NCI-H2171 treated with DMSO at 0.1 percent for 48 hours (cell line): ENCODE measurements around the gene KCNN2.
A peak's percentile ranks its signal among the peaks of the same experiment; 100 is the strongest.

Source experiments
- DNase-seq: peaks from one replicate; lab custom pipeline; 2025; lab: John Stamatoyannopoulos, UW

Gene KCNN2

DNA sequence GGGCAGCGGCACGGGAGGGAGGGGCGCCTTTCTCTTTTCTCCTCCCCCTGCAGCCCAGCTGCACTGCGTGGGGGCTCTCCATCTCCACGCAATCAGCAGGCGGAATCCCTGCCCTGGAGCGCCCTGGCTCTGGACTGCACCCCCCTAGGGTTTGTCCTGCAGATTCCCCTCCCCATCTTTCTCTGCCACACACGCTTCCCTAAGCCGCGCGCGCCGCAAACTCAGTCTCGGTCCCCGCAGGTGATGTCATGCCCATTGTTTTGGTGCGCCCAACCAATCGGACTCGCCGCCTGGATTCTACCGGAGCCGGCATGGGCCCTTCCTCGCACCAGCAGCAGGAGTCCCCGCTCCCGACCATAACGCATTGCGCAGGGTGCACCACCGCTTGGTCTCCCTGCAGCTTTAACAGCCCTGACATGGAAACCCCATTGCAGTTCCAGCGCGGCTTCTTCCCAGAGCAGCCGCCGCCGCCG is at the start of gene KCNN2:
TSS of gene KCNN2 (plus strand) at position 347 of the 473 bp plus-strand sequence. CDS start at position 417, 70 bp downstream.
- peak; percentile 60 for DNase-seq

GRCh38 chr5:114312658-114313057 is 49.2 kb upstream of the KCNN2 start:
- no peak for DNase-seq

GRCh38 chr5:114314061-114314460 is 47.8 kb upstream of the KCNN2 start:
- DNase-seq = no peak

DNA sequence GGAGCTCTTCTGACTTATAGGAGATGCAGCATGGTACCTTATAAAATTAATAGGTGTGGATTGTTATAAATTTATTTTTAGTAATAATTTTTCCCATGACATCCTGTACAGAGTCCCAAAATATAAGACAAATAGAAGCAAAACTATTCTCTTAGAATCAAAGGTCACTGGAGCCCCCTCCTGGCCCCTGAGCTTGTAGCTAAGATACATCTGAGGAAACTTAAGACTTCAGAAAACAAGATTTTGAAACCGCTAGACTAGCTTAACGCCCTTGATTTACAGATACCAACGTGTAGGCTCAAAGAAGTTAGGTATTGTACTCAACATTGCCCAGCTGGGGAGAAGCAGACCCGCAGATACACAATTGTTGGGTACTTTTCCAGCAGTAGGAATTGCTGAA is 45.7 kb upstream of the KCNN2 start:
- DNase-seq = no peak

DNA sequence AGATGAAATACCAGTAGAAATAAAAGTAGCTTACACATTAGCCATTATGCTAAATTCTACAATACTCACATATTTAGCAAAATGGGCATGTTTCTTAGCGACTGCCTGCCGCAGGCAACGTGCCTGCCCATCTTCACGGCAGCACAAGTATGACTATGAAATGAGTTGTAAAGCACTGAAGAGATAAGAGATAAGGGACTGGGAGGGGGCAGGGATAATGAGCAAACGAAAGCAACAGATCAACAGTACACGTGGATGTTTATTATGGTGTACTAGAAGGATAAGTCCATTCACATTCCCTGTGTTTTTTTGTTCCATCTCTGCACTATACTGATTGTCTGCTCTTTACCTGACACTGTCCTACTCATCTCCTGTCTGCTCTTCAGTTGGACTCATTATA is 44.1 kb upstream of the KCNN2 start:
- no peak for DNase-seq

- DNase-seq = no peak
Observed at GRCh38 chr5:114319236-114319635, 42.6 kb upstream of the KCNN2 start.

DNA sequence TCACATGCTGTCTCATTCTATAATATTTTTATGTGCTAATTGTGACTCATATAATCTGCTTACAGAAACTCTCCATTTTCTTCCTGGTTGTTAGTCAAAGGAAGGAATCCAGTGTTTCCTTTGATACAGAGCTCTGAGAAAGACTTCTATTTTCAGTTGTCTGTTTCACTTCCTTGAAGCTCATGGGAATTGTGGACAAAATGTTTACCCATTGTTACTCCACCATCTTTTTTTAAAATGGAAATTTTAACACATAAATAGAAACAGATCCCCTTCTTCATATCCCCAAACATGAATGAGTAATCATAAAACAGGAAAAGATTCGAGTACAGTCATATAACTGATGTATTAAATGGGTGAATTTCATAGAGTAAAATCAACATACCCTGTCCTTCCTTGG is 42.0 kb upstream of the KCNN2 start:
- no peak for DNase-seq

- no peak for DNase-seq
Observed at GRCh38 chr5:114324282-114324681, 37.6 kb upstream of the KCNN2 start.

DNA sequence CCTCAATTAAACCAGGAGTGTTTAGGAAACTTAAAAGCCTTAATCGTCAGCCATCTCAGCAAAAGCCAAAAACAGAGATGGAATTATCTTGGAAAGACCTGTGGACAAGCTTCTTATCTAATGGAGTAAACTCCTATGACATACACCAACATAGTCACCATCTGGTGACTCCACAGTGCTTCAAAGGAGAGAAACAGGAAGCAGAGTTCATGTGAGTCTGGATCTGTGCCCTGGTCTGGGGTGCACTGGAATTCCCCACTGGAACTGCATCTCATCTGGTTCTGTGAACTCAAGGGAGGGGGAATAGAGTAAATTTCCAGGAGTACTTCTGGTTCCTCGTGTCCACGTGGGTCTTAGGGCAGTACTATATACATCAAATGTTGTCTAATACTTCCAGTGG is 36.3 kb upstream of the KCNN2 start:
- DNase-seq = no peak

- DNase-seq = no peak
Observed at GRCh38 chr5:114327474-114327873, 34.4 kb upstream of the KCNN2 start.

DNA sequence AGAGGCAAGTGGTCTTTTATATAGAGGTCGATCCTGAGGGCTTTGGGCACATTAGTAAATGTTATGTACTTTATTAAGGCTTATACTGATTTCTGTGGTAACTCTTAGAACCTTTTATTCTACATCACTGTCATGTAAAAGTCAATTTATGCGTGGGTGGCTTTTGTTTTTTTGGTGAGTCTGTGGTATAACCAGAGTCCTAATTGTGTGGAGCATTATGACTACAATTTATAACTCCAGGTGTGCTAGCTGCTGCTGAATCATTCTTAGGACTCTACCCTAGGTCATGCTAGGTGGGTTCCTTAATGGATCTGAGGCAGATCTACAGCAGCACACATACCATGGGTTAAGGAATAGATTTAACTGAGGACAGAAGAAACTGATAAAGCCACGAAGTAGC is 33.9 kb upstream of the KCNN2 start:
- no peak for DNase-seq

DNA sequence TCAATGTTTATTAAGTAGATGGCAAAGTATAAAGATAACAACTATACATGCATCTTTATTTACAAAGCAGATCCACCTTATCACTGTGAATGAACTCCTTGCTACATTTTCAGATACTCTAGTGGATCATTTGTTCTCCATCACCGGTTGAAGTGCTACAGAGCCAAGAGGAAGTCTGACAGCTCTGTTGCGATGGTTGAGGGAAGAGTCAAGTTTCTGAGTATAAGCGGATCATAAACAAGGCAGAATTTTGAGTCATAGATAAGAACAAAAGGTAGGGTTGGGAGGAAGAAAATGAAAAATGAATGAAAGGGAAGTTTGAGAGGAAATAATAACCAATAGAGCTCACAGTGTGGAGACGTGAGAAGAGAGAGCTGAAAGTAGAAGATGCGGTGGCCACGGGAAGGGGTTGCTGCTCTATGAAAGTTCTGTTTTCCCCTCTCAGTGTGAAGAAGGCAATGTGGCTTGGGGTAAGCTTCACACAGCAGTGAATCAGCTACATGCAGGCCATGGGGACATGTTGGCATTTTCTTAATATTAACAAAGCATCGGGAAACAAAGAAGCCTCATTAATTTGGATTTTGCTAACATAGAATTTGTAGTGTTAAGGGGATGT is 30.8 kb upstream of the KCNN2 start:
- no peak for DNase-seq

GRCh38 chr5:114332493-114332892 is 29.4 kb upstream of the KCNN2 start:
- DNase-seq = no peak

DNA sequence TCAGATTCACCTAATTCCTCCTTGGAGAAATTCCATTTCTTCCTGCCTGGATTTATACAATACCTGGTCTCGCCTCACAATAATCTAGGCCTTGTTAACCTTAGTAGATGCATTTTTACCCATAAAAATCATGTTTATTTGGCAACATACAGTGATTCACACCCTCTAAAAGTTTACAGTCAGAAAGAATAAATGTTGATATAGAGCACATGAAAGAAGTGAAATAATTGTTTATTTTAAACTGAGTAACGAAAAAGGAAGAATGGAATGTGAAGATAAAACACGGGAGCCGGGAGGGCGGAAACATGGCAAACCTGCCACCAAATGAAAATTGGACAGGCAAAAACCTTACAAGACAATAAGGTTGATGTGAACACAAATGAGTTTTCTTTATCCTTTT is 28.9 kb upstream of the KCNN2 start:
- DNase-seq = no peak

DNA sequence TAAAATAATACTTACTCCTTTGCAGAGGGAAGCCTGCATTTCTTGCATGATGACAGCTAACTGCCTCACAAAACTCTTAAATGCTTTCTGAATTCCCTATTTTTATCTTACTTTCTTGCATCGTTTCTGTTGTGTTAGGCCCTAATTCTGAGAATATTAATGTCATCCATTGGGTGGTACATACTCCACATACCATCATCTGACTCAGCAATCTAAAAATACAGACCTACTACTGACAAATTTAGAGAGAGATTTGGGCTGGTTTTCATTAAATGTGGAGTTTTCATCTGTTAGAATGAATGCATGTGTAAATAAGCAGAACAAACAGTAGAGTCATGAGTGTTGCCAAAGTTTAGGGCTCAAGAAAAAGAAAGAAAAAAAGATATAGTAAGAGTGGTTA is 26.5 kb upstream of the KCNN2 start:
- no peak for DNase-seq

GRCh38 chr5:114339108-114339507 is 22.8 kb upstream of the KCNN2 start:
- no peak for DNase-seq

GRCh38 chr5:114346181-114346580 is 15.7 kb upstream of the KCNN2 start:
- DNase-seq = no peak

- no peak for DNase-seq
Observed at GRCh38 chr5:114355086-114355830, 6.6 kb upstream of the KCNN2 start.

DNA sequence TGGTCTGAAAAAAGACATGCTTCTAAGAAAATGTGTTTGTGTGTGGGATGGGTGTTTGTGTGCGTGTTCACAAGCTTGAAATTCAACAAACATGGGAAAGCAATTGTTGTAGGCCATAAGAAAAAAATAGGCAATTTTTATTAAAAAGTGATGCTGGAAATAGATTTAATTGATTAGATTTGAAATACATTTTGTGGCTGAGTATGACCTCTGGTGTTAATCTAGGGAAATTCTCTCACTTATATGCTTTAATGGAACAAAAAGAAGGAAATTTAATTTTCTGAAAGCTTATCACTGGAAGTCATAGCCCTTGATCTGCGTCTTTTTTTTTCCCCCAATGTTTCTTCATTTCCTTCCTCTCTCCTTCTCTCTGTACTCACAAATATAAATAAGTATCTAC is 3.5 kb upstream of the KCNN2 start:
- DNase-seq = no peak

GRCh38 chr5:114360357-114360756 is 1.5 kb upstream of the KCNN2 start:
- no peak for DNase-seq

DNA sequence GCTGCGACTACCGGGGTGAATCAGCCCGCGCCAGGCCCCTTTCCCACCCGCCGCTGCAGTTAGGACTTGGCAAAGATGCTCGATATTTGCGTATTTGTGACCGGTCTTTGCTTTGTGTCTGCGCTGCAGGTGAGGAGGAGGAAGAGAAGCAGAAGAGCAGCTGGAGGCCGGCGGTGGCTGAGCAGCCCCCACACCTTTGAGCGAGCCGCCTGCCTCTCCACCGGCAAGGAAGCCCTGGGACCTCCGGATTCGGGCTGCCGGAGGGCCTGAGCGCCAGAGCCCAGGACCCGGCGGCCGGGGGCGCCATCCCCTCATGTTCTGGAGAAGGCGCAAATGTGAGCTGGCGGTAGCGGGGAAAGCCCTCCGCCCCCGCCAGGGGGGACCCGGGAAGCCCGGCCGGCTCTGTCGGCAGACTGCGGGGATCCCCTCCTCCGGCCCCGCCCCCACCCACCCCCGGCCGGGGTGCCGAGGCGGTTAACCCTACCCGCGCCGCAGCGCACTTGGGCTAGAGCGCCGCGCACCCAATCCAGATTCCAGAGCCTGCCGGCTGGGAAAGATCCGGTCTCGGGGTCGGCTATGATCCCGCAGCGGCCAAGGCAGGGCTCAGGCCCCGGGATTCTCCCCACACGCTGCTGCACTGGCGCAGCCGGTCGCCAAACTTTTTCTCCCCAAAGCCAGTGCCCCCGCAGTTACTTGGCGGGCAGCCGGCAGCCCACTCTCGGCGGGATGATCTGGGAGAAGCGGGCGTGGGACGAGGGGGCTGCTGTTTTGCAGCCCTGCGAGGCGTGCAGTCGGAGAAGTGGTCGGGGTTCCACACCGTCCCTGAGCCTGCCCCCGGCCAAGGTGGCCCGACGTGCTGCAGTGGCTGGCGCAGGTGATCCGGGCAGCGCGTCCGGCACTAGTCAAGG is 800 bp upstream of the KCNN2 start:
- DNase-seq = peak; percentile 7

- DNase-seq = no peak
Observed at GRCh38 chr5:114362197-114362976, 517 bp downstream of the KCNN2 start.
